Fibroblast of skin of right biceps (primary cell): ENCODE measurements around the gene ZMIZ1.
"Not testable (repeated sequence)": the region's sequence is repeated elsewhere in the genome, so short reads cannot be mapped to it uniquely, and the experiment has no call there.

Source experiments
- DNase-seq: peaks from one replicate; pipeline ENCODE4 v3.0.0-alpha.2; 2013

Gene ZMIZ1

DNA sequence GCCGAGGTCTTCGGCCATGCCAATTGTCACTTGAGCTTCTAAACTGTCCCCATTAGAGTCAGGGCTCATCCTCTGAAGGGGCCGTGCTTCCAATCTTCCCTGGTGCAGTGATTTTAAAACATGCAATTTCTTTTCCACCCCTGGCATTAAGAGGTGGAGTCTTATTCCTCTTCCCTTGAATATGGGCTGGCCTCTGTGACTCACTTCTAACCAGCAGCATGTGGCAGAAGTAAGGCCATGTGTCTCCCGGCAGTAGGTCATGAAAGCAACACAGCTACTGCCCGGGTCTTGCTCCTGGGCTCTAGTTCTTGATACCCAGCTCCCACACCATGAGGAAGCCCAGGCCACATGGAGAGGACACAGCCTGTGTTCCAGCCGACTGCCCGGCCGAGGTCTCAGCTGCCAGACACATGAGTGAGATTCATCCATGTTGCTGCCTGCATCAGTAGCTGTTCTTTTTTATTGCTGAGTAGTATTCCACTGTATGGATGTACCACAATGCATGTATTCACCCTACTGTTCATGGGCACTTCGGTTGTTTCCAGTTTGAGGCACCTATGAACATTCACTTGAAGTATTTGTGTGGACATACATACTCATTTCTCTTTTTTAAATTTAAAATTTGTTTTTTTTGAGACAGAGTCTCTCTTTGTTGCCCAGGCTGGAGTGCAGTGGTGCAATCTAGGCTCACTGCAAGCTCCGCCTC, 264.0 kb downstream of the ZMIZ1 start:
- not testable (repeated sequence) for DNase-seq

DNA sequence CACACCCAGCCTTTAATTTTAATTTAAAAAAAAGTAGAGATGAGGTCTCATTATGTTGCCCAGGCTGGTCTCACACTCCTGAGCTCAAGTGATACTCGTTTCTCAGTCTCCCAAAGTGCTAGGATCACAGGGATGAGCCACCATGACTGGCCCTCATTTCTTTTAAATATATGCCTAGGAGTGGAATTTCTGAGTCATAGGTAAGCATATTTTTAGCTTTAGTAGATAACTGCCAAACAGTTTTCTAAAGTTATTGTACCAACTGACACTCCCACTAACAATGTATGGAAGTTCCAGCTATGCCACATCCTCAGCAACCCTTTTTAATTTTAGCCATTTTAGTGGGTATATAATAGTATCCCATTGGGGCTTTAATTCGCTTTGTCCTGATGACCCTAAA, 264.7 kb downstream of the ZMIZ1 start:
- DNase-seq = peak; percentile 88

DNA sequence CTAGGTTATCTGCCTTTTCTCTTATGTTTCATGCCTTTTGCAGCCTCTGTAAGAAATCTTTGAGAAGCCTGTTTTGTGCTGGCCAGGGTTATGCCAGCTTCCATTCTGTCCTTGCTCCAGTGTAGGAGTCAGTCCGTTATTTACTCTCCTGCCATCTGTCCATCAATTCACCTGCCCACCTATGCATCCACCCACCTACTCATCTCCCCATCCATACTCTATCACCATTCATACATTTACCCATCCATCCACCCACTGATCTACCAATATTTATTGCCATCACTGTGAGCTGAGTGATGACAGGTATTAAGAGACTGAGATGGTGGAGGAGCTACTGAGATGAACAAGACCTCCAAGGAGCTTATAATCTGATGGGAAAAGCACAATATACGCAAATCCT, 265.8 kb downstream of the ZMIZ1 start:
- no peak for DNase-seq

DNA sequence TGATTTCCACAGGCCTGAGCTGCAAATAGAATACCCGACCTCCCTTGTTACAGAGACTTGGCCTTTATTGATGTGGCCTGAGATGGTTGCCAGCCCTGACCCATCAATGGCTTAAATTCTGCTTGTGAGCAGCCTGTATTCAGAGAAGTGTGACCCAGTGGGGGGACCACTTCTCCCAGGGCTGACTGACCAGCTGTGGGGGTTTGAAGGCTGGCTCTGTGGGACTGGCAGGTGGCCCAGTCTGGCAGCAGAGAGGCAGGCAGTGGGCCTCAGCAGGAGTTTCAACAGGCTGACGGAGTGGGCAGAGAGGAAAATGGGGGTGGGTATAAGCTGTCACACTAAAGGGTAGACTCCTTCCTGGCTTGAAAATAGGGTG, 266.3 kb downstream of the ZMIZ1 start:
- no peak for DNase-seq

DNA sequence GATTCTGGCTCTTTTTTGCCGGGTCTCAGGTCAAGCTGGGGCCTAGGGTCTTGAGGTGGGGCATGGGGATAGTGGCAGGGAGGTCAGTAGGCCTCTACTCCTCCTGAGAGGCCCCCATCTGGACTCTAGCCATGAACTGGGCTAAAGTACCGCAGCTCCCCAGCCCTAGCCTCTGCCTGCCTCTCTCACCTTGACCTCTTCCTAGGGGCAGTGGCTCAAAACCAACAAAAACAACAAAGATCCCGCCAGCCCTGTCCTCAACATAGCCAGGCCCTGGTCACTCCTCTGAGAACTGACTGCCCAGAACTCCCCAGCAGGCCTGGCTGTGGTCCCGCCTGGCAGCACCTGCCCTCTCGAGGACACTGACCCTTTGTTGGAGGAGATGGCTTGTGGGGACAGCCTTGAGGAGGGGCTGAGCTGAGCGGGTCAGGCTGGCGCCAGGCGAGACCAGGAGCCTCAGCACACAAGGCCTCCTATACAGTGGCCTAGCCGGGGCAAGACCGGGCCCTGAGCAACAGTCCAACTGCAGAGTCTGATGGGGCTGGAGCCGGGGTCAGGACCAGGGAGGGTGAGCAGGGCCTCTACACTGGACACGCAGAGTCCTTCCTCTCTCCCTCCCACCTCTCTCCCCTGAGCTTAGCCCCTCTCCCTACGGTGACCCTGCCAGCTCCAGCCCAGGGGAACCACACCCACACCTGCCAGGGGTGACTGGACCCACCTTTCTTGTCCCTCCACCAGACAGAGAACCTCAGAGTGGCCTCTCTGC, 266.9 kb downstream of the ZMIZ1 start:
- no peak for DNase-seq

DNA sequence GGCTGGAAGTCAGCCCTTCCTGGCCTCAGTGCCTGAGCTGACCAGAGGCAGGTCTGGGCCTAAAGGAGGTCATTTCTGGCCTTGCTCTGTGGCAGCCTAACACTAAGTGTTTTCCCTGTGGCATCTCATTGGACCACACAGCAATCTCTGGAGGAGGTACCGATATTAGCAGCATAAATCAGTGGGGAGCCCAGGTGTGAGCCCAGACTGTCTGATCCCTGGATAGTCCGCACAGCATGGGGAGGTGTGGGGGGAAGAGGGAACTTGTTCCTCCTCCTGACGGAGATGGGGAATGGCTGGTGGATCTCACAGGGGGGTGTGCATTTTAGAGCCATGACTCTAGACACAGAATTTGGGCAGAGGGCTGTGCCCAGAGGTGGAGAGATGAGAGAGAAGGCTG, 267.5 kb downstream of the ZMIZ1 start:
- DNase-seq = no peak

DNA sequence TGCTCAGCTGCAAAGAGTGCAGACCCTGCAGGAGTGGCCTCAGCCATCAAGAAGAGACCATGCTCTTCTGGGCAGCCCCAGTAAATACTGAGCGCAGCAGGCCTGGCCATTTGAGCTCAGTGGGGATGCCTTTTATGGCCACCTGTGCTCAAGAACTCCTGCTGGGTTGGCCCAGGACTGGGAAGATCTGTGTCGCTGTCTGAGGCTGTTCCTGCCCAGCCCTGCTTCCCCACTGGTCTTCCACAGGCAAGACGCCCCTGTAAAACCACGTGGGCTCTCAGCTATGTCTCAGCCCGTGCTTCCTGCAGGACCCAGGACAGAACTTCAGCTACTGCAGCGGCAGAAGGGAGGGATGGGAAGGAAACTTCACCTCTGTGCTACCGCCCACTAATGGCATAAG, 268.0 kb downstream of the ZMIZ1 start:
- DNase-seq = no peak

DNA sequence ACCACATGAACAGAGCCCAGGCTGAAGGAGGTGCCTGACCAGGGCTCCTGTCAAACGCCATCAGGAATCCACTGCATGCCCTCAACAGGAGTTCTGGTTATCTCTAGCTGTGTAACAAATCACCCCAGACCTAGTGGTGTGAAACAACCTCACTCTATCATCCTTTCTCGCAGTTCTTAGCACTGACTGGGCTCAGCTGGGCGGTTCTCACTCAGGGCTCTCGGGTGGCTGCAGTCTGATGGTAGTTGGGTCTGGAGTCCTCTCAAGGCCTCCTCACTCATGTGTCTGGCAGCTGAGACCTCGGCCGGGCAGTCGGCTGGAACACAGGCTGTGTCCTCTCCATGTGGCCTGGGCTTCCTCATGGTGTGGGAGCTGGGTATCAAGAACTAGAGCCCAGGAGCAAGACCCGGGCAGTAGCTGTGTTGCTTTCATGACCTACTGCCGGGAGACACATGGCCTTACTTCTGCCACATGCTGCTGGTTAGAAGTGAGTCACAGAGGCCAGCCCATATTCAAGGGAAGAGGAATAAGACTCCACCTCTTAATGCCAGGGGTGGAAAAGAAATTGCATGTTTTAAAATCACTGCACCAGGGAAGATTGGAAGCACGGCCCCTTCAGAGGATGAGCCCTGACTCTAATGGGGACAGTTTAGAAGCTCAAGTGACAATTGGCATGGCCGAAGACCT, 269.2 kb downstream of the ZMIZ1 start:
- DNase-seq = not testable (repeated sequence)

DNA sequence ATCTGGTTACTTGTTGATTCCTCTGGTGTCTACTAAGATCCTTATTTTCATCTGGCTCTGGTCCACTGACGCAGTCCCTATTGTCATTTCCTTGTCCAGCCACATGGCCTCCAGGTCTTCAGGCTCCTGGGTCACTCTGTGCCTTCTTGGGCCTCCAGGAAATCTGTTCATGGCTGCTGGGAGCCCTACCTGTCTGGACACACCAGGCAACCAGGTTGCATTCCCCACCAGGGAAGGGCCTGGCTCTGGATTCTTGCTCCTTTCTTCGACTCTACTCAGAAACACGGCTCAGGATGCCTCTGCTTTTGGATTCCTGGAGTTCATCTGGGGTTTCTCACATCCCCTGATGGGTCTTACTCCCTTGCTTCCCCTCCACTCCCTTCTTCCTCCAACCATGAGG, 270.5 kb downstream of the ZMIZ1 start:
- no peak for DNase-seq

DNA sequence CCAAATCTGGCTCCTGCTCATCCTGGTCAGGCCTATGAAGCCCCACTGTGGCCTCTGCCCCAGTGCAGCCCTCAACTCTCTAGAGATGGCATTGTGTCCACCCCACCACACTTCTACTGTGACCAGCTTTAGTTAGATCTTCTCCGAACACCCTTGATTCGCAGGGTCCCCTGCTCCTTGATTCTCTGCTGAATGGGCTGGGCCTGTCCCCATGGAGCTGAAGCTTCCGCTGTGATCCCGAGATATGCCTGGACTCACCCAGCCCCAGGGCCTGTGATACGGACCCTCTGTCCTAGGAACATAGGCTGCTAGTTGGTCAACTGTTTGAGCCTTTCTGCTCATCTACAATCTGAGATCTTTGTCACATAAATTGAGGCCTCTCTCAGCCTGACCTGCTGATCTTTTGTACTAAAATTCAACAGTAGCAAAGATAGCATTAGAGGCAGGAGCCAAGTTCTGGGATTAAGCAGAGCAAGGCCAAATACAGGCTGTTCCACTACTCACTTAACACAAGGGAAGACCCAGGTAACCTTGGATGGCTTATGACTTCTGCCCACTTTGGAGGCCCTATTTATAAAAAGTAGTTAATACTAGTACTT, 272.0 kb downstream of the ZMIZ1 start:
- no peak for DNase-seq

DNA sequence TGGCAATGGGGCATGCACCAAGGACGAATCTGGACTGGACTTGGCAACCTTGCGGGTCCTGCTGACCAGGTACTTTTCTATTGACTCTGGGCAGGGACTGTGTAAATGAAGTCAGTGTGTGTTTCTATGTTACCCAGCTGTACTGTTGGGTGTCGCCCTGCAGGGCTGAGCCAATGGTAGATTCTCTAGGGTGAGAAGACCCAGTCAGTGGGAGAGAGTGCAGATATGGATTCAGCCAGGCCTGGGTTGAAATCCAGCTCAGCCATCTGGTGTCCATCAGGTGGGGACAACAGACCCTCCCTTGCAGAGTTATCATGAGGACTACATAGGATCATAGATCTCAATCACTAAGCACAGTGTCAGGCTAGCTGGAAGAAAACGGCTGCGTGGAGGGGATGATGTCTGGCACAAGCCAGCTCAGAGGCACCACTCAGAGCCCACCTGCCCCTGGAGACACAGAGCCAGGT, 273.6 kb downstream of the ZMIZ1 start:
- no peak for DNase-seq

DNA sequence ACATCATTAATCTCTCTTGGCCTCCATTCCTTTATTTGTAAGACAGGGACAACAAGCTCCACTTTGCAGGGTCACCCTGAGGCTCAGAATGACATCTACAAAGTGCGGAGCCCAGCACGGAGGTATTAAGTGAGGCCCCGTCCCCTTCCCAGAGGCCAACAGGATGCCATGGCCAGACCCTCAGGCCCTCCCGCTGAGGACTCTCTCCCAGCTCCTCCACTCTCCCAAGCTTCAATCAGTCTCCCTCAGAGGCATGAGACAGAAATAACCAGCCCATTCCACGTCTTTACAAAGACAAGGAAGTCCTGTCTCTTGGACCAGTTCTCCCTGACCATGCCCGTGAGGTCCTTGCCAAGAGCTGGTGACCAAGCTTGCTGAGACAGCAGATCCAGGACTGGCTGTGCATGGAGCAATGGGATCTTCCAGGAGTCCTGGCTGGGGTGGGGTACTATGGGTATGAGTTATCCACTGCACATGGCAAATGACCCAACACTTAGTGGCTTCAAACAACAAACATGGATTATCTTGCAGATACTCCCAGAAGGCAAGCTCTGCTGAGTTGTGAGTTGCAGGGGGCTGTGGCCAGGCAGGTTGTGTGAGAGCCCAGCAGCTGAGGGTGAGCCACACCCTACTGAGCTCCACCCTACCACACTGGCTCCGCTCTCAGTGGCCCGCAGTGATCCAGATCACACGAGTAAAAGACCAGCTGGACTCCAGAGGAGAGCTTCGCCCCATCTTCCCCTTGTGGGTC, 274.2 kb downstream of the ZMIZ1 start:
- DNase-seq = no peak

DNA sequence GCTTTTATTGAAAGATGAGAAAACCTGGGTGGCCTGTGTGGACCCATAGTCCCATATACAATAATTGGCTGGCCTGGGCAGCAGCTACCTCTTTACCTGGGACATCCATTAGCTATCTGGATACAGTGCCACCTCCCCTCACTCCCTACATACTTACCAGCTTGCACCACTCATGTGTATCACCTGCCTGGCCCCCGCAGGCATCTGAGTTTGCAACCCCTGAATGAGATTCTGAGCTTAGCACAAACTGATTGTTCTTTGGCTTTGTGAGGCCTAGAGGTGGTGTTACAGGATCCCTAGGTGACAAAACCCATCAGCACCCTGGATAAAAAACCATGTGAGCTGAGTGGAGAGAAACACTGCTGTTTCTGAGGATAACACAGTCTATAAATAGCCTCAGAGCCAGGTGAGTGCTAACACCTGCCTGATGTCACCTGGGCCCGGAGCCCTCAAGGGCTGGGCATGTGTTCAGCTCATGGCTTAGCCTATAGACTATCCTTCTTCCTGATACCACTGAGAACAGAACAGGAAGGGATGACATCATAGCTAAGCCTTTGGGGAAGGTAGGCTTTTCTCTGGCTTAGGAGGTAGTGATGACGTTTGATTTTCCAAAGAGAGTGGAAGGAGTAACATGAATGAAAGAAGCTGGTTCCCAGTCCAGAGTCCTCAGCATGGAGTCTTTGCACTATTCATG, 275.9 kb downstream of the ZMIZ1 start:
- DNase-seq = no peak

DNA sequence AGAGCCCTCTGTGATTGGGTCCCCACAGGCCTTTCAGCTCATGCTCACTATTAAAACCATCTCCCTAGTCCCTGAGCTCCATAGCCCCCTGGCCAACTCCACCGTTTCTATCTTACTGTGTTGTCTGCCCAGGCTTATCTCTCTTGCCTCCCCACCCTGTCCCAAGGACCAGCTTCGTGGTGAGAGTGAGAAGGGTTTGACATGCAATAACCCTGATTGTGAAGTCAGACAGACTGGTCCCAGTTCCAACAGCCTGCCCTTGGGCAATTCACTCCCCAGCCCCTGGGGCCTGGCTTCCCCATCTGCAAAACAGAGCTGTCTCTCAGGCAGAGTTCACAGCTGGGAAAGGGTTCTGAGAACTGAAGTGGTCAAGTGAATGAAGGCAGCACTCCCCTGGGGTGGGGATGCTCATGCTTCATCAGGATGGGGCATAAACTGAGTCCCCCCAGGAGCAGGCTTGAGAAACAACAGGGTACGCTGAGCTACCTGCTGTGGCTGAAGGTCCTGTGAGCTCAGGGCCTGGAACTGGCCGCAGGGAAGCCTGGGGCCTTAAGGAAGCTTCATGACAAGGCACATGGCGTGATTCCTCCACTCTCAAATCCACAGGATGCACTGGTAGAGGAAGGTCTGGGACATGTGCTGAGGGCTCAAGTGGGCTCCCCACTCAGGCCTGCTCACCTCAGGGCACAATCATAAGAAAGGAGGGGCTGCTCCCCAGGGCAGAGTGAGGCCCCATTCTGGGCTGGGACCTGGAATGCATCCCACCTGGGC, 276.7 kb downstream of the ZMIZ1 start:
- DNase-seq = no peak

DNA sequence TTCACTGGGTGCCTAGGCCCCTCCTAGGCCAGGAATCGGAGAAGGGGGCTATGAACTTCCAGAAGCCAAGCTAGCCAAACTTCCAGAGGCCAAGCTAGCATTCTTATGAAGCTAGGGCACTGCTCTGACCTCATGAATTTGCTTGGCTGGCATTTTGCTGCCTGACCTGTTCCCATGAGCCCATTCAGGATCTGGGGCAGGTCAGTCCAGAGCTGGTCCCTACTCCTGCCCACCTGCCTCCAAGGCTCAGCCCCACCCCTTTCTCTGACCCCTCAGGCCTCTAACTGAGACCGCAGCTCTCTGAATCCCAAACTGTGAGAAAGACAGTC, 277.2 kb downstream of the ZMIZ1 start:
- DNase-seq = no peak

DNA sequence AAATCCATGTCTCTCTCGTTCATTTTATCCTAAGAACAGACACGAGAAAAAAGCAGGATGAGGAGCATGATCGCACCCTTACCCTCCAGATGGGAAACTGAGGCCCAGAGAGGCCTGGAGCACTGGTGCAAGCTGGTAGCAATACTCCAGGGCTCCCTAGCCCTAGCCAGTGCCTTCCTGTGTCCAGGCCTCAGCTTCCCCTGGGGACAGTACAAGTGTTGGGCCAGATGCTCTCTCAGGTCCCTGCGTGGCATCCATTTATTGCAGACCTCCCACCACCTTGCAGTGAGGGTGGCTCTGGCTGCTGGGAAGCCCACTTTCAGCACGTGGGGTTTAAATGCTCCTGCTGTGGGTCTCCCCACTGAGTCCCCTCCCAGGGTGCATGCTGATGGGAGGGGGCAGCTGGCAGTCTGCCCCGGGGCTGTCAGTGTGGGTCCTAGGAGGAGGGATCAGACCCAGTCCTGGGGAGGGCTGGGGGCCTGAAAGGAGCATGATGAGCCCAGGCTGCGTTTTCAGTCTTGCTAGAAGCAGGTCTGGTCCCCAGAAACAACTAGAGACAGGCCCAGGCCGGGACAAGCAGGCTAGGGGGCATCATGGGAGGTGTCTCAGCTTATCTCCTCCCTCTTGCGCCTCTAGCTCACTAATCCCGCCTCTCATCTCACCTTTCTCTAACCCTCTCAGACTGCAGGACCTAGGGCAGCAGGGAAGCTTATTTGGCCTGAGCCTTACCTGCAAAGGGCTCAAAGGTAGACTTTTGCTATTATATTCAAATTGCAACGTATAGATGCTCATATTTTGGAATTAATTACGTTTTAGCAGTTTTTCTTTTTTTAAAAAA, 277.8 kb downstream of the ZMIZ1 start:
- DNase-seq = no peak

DNA sequence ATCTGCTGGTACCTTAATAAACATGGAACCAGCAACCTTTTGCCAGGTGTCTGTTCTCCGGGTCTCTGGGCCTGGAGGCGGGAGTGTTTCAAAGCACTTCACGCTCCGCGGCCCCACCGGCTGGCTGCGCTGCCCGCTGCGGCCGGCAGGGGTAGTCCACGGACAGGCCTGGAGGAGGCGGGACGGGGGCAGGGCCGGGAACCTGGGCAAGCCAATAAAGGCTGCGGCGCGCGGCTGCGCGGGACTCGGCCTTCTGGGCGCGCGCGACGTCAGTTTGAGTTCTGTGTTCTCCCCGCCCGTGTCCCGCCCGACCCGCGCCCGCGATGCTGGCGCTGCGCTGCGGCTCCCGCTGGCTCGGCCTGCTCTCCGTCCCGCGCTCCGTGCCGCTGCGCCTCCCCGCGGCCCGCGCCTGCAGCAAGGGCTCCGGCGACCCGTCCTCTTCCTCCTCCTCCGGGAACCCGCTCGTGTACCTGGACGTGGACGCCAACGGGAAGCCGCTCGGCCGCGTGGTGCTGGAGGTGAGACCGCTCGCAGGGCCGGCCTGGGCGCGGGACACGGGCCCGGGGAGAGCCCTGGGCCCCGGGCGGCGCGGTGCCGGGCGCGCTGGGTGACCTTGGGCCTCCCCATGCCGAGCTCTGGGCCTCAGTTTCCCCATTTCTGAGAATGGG, 278.6 kb downstream of the ZMIZ1 start, which contains the start of gene PPIF:
Gene PPIF (plus strand): TSS at position 244 of the 668 bp plus-strand sequence. CDS start 80 bp downstream, at position 324.
- DNase-seq = peak; percentile 91

DNA sequence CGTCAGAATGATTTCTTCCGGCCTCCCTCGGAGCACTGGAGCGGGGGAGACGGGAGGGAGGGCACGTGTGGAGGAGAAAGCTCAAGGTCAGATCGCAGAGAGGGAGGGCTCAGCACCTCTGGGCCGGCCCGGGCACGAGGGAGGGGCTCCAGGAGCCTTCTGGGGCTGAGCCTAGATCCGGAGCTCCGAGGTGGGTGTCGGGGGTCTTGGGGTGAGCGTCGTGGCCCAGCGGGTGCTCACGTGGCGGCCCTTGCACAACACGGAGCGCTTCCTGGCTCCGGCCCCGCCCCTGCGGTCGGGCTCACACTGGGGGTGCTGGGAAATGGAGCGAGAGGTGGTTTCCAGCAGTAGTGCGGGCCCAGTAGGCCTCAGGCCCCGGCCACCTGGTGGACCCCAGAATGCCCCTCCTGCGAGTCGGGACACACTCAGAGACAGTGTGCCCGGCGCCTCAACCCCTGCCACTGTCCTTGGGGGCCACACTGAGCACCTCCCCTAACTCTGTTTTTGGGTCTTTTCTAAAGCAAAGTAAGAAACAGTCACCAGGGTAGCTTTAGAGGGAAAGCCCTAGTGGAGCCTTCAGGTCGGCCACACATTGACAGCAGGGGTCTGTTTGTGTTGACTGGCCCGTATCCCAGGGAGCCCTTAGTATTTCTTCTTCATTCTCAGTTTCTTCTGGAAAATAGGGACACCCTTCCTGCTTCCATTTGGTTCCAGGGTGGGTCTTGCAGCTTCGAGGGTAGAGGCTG, 279.3 kb downstream of the ZMIZ1 start:
- DNase-seq = peak; percentile 75

DNA sequence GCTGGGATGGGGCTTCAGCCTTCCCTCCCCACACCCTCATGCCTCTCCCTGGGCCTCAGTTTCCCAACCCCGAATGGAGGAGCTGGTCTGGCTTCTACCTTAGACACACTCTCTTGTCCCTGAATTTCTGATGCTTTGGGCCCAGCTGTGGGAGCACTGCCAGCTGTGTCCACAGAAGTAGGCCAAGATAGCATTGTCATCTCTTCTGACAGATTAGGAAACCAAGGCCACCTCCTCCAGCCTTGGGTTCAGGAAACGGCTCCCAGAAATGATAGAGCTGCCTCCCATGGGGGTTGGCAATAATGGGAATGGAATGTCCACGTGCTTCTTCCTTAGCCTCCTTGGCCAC, 279.8 kb downstream of the ZMIZ1 start:
- peak; percentile 31 for DNase-seq
